ENCODE measurements around the gene AIFM2.

- TF ChIP-seq POLR2AphosphoS5 (IDR thresholded peaks at IDR 0.05; ENCODE audit: low read depth, low read length) (no peak; the same call in 1 of the 2 replicates), SIN3A (IDR thresholded peaks at IDR 0.05; ENCODE audit: borderline replicate concordance, insufficient read depth, low read depth, low read length) (peak; percentile 76; the same call in 1 of the 2 replicates), TCF7L2 (IDR thresholded peaks at IDR 0.05; ENCODE audit: low read depth, low read length) (no peak)
- TF ChIP-seq, protein P1, sequence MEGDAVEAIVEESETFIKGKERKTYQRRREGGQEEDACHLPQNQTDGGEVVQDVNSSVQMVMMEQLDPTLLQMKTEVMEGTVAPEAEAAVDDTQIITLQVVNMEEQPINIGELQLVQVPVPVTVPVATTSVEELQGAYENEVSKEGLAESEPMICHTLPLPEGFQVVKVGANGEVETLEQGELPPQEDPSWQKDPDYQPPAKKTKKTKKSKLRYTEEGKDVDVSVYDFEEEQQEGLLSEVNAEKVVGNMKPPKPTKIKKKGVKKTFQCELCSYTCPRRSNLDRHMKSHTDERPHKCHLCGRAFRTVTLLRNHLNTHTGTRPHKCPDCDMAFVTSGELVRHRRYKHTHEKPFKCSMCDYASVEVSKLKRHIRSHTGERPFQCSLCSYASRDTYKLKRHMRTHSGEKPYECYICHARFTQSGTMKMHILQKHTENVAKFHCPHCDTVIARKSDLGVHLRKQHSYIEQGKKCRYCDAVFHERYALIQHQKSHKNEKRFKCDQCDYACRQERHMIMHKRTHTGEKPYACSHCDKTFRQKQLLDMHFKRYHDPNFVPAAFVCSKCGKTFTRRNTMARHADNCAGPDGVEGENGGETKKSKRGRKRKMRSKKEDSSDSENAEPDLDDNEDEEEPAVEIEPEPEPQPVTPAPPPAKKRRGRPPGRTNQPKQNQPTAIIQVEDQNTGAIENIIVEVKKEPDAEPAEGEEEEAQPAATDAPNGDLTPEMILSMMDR (IDR thresholded peaks at IDR 0.05), result peak; percentile 86
These were observed 13.3 kb upstream of the AIFM2 start for GRCh38 chr10:70145666-70146488.

Measured in Panc1 (cell line).